H9 (cell line): ENCODE data around the gene NLGN3. TPM values are rescaled to one million over a fixed set of nuclear protein-coding genes. Genes with fewer than 3 reads are reported as not detected.

Source experiments
- DNase-seq: peaks from one replicate; pipeline ENCODE4 v3.0.0-alpha.2; 2017
- H2AFZ ChIP-seq: one replicate; pipeline ENCODE4 v1.6.1; 2013; ENCODE audit warnings: mild to moderate bottlenecking, low read length, control low read depth, moderate library complexity
- H2AK5ac ChIP-seq: 2 replicates; pipeline ENCODE4 v1.6.1; 2013; ENCODE audit warnings: low read length, control low read depth, mixed read lengths; ENCODE audit not compliant: insufficient read length
- H2BK120ac ChIP-seq: one replicate; pipeline ENCODE4 v1.6.1; 2013; ENCODE audit warnings: low read depth, mild to moderate bottlenecking, low read length, control low read depth, inconsistent platforms; ENCODE audit not compliant: poor library complexity, severe bottlenecking
- H2BK12ac ChIP-seq: 2 replicates; pipeline ENCODE4 v1.6.1; 2013; ENCODE audit warnings: low read length, control low read depth, mixed read lengths, low read depth; ENCODE audit not compliant: insufficient read length
- H2BK15ac ChIP-seq: 2 replicates; pipeline ENCODE4 v1.6.1; 2013; ENCODE audit warnings: low read depth, low read length, control low read depth
- H2BK20ac ChIP-seq: one replicate; pipeline ENCODE4 v1.6.1; 2013; ENCODE audit warnings: low read depth, mild to moderate bottlenecking, low read length, control low read depth, inconsistent platforms; ENCODE audit not compliant: poor library complexity, severe bottlenecking
- H2BK5ac ChIP-seq: 2 replicates; pipeline ENCODE4 v1.6.1; 2013; ENCODE audit warnings: low read length, control low read depth, mixed read lengths; ENCODE audit not compliant: insufficient read length
- H3K14ac ChIP-seq: 2 replicates; pipeline ENCODE4 v1.6.1; 2013; ENCODE audit warnings: low read length, control low read depth; ENCODE audit not compliant: insufficient read depth
- H3K18ac ChIP-seq: 2 replicates; pipeline ENCODE4 v1.6.1; 2013; ENCODE audit warnings: low read depth, mild to moderate bottlenecking, mixed read lengths, low read length, control low read depth; ENCODE audit not compliant: insufficient read length
- H3K23ac ChIP-seq: 2 replicates; pipeline ENCODE4 v1.6.1; 2013; ENCODE audit warnings: low read length, control low read depth, mixed read lengths, low read depth; ENCODE audit not compliant: insufficient read length
- H3K23me2 ChIP-seq: 2 replicates; pipeline ENCODE4 v1.6.1; 2013; ENCODE audit warnings: low read depth, mild to moderate bottlenecking, mixed read lengths, low read length, control low read depth; ENCODE audit not compliant: insufficient read length, poor library complexity, severe bottlenecking
- H3K27ac ChIP-seq: 2 replicates; pipeline ENCODE4 v1.5.1; 2013; ENCODE audit warnings: low read length, control low read depth, mixed read lengths, low read depth; ENCODE audit not compliant: insufficient read length
- H3K27me3 ChIP-seq: 2 replicates; pipeline ENCODE4 v1.6.1; 2013; ENCODE audit warnings: low read length, control low read depth, inconsistent platforms; ENCODE audit not compliant: insufficient read depth
- H3K4ac ChIP-seq: 2 replicates; pipeline ENCODE4 v1.6.1; 2013; ENCODE audit warnings: low read depth, mild to moderate bottlenecking, control low read depth, inconsistent platforms, low read length, moderate library complexity
- H3K4me1 ChIP-seq: 2 replicates; pipeline ENCODE4 v1.6.1; 2013; ENCODE audit warnings: low read length, control low read depth, inconsistent platforms; ENCODE audit not compliant: insufficient read depth
- H3K4me2 ChIP-seq: 2 replicates; pipeline ENCODE4 v1.6.1; 2013; ENCODE audit warnings: low read length, control low read depth, mixed read lengths; ENCODE audit not compliant: insufficient read length, insufficient read depth
- H3K56ac ChIP-seq: 2 replicates; pipeline ENCODE4 v1.6.1; 2013; ENCODE audit warnings: low read depth, mild to moderate bottlenecking, mixed read lengths, low read length, control low read depth; ENCODE audit not compliant: insufficient read length
- H3K79me1 ChIP-seq: 2 replicates; pipeline ENCODE4 v1.6.1; 2013; ENCODE audit warnings: low read depth, mild to moderate bottlenecking, moderate library complexity, low read length, control low read depth, inconsistent platforms; ENCODE audit not compliant: insufficient read depth, poor library complexity, severe bottlenecking
- H3K79me2 ChIP-seq: 2 replicates; pipeline ENCODE4 v1.6.1; 2013; ENCODE audit warnings: low read length, control low read depth, inconsistent platforms; ENCODE audit not compliant: insufficient read depth
- H3K9ac ChIP-seq: 2 replicates; pipeline ENCODE4 v1.6.1; 2013; ENCODE audit warnings: low read length, control low read depth, mixed read lengths; ENCODE audit not compliant: insufficient read length; ENCODE audit errors: extremely low read depth
- H3K9me3 ChIP-seq: one replicate; pipeline ENCODE4 v1.6.1; 2013; ENCODE audit warnings: low read depth, low read length, inconsistent platforms; ENCODE audit not compliant: control insufficient read depth
- H3T11ph ChIP-seq: one replicate; pipeline ENCODE4 v1.6.1; 2013; ENCODE audit warnings: mild to moderate bottlenecking, low read length, control low read depth, inconsistent platforms
- H4K20me1 ChIP-seq: one replicate; pipeline ENCODE4 v1.6.1; 2013; ENCODE audit not compliant: control insufficient read depth, insufficient read length, insufficient read depth
- H4K5ac ChIP-seq: 2 replicates; pipeline ENCODE4 v1.6.1; 2013; ENCODE audit warnings: low read depth, mild to moderate bottlenecking, mixed read lengths, low read length, control low read depth; ENCODE audit not compliant: insufficient read length
- H4K8ac ChIP-seq: replicated peaks from 2 replicates; pipeline ENCODE4 v1.6.1; 2013; ENCODE audit warnings: low read length, control low read depth, mixed read lengths, low read depth; ENCODE audit not compliant: insufficient read length
- H4K91ac ChIP-seq: 2 replicates; pipeline ENCODE4 v1.6.1; 2013; ENCODE audit warnings: low read depth, mild to moderate bottlenecking, moderate library complexity, mixed read lengths, low read length, control low read depth; ENCODE audit not compliant: insufficient read length
- H3K27ac Mint-ChIP-seq, 3 experiments: 2 replicates in 2 of 3; 3 replicates in 1 of 3; pipeline ENCODE4 v1.8.0; 2020 to 2021; ENCODE audit warnings: mixed read lengths in 3 of 3, mild to moderate bottlenecking in 1 of 3, moderate library complexity in 1 of 3
- H3K27me3 Mint-ChIP-seq: 2 replicates; pipeline ENCODE4 v1.8.0; 2021; ENCODE audit warnings: low read depth, mild to moderate bottlenecking, moderate library complexity, mixed read lengths
- H3K36me3 Mint-ChIP-seq, 3 experiments: 2 replicates in 2 of 3; 3 replicates in 1 of 3; pipeline ENCODE4 v1.8.0; 2020 to 2021; ENCODE audit warnings: low read depth in 3 of 3, mixed read lengths in 3 of 3; ENCODE audit not compliant: insufficient read depth in 1 of 3
- H3K4me1 Mint-ChIP-seq, 2 experiments: 2 replicates each; pipeline ENCODE4 v1.8.0; 2020; ENCODE audit warnings: mixed read lengths in 2 of 2
- H3K4me3 Mint-ChIP-seq, 2 experiments: 2 replicates in 1 of 2; 3 replicates in 1 of 2; pipeline ENCODE4 v1.8.0; 2020 to 2021; ENCODE audit warnings: mild to moderate bottlenecking in 2 of 2, mixed read lengths in 2 of 2, moderate library complexity in 1 of 2
- H3K9me3 Mint-ChIP-seq, 2 experiments: 2 replicates in 1 of 2; 3 replicates in 1 of 2; pipeline ENCODE4 v1.8.0; 2020; ENCODE audit warnings: mild to moderate bottlenecking in 2 of 2, mixed read lengths in 2 of 2, moderate library complexity in 1 of 2
- CTCF ChIP-seq: fragments of 200-600 bp; sonication (generic); conservative IDR thresholded peaks from 3 replicates; pipeline ENCODE4 v1.8.0; 2021; ENCODE audit warnings: antibody characterized with exemption, mild to moderate bottlenecking
- WGBS: extraction: QIAGEN DNeasy Blood & Tissue Kit; methylation state at CpG from one replicate; pipeline ENCODE4 v1.1.7; 2013; ENCODE audit warnings: missing lambda C conversion rate, low lambda C conversion rate, mixed read lengths; ENCODE audit not compliant: insufficient read length; ENCODE audit errors: extremely low coverage; 5-methylcytosine and 5-hydroxymethylcytosine counted together
- total RNA-seq: library from RNA; stranded (reverse); gene quantifications from 2 replicates; pipeline ENCODE4 v1.2.1, GENCODE V29; 2021

NLGN3 gene
- total RNA-seq, 1 experiment from 2014 or later: 3.6 TPM

- Histone ChIP-seq H3K79me1 (no peaks in the 10 kb centered on the region), H3K23me2 (peaks cover 7% of the 10 kb centered on the region), H3K9me3 (peaks cover 19% of the 10 kb centered on the region), H3T11ph (no peak overlapping the region), H4K5ac (no peak overlapping the region), H4K20me1 (no peaks in the 10 kb centered on the region), H2BK5ac (no peak overlapping the region), H3K56ac (no peak overlapping the region), H3K4me2 (peak overlapping the region; percentile 96), H2BK120ac (no peak overlapping the region), H3K79me2 (no peaks in the 10 kb centered on the region), H2AK5ac (no peak overlapping the region), H4K91ac (no peak overlapping the region), H3K4ac (no peak overlapping the region), H4K8ac (no peak overlapping the region), H3K23ac (no peak overlapping the region), H2BK20ac (no peak overlapping the region), H3K27ac (no peak overlapping the region), H2BK15ac (no peak overlapping the region; the same call in 1 of the 2 replicates), H3K14ac (no peak overlapping the region; the same call in 1 of the 2 replicates), H2BK12ac (no peak overlapping the region), H3K9ac (peak overlapping the region; percentile 61), H3K18ac (no peak overlapping the region), H3K27me3 (no peaks in the 10 kb centered on the region; the same call in 1 of the 2 replicates), H2AFZ (no peak overlapping the region), H3K4me1 (peaks cover 3% of the 10 kb centered on the region; the same call in 1 of the 2 replicates)
- no peak for DNase-seq
- Mint-ChIP-seq H3K4me1 (peaks cover 30 to 38% of the 10 kb centered on the region in 2 experiments), H3K36me3 (peaks cover 0 to 7% (median 0%) of the 10 kb centered on the region in 3 experiments; a peak in 3 of 7 replicates), H3K4me3 (peak overlapping the region; percentile 85 to 91), H3K9me3 (peaks cover 65 to 73% of the 10 kb centered on the region in 2 experiments), H3K27me3 (peaks cover 46% of the 10 kb centered on the region), H3K27ac (peak overlapping the region in 2 of 3 experiments; percentile 81 to 96; a peak in 3 of 7 replicates)
- TF ChIP-seq CTCF: no peak
- no CpG with 5 or more reads among the region's 46 CpGs for WGBS
Observed at GRCh38 chrX:71095981-71096759, 48.5 kb upstream of the NLGN3 start.
